NB4 (cell line): Measurements from ENCODE around the gene CIITA.

Experiments
- POLR2A ChIP-seq: IDR thresholded peaks from 2 replicates; pipeline ENCODE4 v1.6.1; 2011; ENCODE audit warnings: mild to moderate bottlenecking; ENCODE audit not compliant: insufficient read length; ENCODE audit errors: extremely low read depth
- TF ChIP-seq, protein P1 (sequence below): IDR thresholded peaks from one replicate; pipeline ENCODE4 v1.5.1; 2012; ENCODE audit warnings: low read depth, low read length
- TF ChIP-seq, protein P2 (sequence below): IDR thresholded peaks from 2 replicates; pipeline ENCODE4 v1.6.1; 2011; ENCODE audit warnings: low read depth, low read length

DNA sequence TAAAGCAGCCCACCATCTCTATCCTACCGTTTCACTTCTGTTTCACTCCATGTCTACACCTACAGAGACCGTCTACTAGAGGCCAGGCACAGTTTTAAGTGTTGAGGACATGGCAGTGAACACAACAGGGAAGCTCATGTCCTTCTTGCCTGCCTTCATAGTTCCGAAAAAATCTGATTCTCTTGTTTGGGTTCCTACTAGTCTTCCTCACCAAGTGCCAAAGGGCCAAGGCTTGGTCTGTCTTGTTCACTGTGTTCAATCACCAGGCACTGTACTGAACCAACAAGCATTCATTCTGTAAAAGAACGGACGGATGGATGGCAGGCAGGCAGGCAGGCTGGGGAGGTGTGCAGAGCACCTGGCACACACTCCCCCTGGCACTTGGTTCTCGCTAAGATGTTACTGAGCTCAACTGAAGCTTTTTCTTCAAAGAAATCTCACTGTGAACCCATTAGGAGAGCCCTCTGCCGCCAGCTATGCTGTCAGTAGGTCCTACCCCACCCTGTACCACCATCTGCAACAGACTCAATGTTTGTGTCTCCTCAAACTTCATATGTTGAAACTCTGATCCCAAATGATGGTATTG lies 62.7 kb downstream of the CIITA start:
- no peak for TF ChIP-seq POLR2A
- TF ChIP-seq, protein P1, sequence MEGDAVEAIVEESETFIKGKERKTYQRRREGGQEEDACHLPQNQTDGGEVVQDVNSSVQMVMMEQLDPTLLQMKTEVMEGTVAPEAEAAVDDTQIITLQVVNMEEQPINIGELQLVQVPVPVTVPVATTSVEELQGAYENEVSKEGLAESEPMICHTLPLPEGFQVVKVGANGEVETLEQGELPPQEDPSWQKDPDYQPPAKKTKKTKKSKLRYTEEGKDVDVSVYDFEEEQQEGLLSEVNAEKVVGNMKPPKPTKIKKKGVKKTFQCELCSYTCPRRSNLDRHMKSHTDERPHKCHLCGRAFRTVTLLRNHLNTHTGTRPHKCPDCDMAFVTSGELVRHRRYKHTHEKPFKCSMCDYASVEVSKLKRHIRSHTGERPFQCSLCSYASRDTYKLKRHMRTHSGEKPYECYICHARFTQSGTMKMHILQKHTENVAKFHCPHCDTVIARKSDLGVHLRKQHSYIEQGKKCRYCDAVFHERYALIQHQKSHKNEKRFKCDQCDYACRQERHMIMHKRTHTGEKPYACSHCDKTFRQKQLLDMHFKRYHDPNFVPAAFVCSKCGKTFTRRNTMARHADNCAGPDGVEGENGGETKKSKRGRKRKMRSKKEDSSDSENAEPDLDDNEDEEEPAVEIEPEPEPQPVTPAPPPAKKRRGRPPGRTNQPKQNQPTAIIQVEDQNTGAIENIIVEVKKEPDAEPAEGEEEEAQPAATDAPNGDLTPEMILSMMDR, result no peak
- TF ChIP-seq, protein P2, sequence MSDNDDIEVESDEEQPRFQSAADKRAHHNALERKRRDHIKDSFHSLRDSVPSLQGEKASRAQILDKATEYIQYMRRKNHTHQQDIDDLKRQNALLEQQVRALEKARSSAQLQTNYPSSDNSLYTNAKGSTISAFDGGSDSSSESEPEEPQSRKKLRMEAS, result no peak
